GM19467 (cell line): ENCODE measurements around the gene GRAMD1A.
A peak's percentile ranks its signal among the peaks of the same experiment; 100 is the strongest.
"Not testable (repeated sequence)": the region's sequence is repeated elsewhere in the genome, so short reads cannot be mapped to it uniquely, and the experiment has no call there.

Experiments used
- ATAC-seq: cut with Tn5 transposase; IDR thresholded peaks from one replicate; pipeline ENCODE4 v1.9.1; 2021; ENCODE audit warnings: mild to moderate bottlenecking, moderate library complexity; ENCODE audit not compliant: unreplicated experiment

The GRAMD1A gene

GRCh38 chr19:34999498-35000337 is at the start of gene GRAMD1A:
GRAMD1A (plus strand) TSS chr19:35000323; CDS start chr19:35000479, 156 bp downstream.
- ATAC-seq = no peak

- ATAC-seq = no peak
Observed at GRCh38 chr19:34953092-34953491, 47.0 kb upstream of the GRAMD1A start.

DNA sequence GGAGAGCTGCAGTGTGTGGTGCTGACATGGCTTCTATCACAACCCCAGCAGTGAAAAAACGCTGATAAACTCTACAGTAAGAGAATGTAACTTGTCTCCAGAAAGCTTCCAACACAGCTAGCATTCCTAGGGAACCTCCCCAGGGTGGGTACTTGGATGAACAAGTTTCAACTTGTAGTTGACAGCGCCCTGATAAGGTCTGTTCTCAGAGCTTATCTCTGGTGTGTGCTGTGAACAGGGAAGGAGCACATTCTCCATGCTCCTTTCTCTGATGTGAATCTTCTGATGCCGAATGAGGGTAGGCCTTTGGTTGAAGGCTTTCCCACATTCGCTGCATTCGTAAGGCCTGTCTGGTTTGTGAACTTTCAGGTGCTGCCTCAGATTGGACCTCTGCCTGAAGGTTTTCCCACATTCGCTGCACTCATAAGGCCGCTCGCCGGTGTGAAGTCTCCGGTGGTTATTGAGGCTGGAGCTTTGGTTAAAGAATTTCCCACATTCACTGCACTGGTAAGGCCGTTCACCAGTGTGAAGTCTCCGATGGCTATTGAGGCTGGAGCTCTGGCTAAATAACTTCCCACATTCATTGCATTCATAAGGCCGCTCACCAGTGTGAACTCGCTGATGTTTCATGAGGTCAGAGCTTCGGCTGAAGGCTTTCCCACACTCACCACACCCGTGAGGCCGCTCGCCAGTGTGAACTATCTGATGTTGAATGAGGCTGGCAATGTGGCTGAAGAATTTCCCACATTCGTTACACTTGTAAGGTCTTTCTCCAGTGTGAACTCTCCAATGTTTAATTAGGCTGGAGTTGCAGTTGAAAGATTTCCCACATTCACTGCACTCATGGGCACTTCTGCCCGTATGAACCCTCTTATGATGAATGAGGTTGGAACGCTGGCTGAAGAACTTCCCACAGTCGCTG is 42.0 kb upstream of the GRAMD1A start:
- ATAC-seq = no peak

DNA sequence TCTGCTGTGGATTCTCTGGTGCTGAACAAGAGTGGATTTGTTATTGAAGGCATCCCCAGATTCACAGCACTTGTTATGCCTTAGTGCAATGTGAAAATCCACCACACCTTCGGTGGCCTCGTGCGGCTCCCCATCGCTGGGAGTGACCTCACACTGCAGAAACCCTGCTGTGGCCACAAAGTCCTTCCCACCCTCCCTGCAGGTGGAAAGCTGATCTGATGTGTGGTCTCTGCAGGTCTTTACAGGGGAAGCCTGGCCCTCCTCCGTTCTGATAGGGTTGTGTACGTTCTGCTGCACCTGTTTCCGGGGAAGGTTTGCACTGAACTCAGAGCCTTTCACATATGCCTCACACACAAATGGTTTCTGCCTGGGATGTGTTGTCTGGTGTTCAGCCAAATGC is 41.1 kb upstream of the GRAMD1A start:
- ATAC-seq = no peak

GRCh38 chr19:34960103-34960805 is 39.9 kb upstream of the GRAMD1A start:
- ATAC-seq = no peak

GRCh38 chr19:34960940-34961679 is 39.0 kb upstream of the GRAMD1A start:
- ATAC-seq = no peak

DNA sequence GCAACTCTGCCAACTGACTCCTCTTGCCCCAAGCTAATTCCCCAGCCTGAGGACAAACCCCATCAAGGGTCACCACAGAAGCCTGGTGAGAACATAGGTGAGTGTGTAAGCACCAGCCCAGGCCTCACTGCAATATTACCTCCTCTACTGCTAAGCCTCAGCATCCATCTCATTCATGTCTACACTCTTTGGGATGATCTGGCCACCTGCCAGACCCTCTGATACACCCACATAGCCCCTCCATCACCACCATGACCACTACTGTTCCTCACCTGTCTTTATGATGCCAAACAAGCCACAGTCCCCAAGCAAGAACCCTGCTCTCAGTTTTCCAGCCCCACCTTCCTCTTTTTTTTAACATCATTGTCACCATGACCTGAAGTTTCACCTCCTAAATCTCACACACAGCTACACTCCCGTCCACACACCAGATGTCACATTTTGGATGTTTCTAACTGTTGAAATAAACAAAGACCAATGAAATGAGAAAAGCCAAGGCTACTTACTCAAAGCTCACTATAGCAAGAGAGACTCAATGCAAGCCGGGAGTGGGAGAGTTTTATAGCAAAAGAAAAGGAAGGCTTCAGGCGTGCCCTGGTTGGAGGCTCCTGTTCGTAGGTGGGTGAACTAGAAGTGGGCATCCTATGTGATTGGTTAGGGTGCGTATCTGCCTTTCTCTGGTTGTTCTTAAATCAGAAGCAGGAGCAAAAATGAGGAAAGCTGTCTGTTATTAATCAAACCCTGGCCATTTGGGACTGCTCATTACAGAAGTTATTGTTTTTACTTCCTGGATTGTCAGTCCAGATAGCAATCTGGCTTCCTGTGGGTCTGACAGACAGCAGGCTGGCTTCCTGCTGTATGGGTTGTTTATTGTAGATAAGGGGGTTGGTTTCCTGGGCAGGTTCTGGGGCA is 38.1 kb upstream of the GRAMD1A start:
- ATAC-seq = no peak

DNA sequence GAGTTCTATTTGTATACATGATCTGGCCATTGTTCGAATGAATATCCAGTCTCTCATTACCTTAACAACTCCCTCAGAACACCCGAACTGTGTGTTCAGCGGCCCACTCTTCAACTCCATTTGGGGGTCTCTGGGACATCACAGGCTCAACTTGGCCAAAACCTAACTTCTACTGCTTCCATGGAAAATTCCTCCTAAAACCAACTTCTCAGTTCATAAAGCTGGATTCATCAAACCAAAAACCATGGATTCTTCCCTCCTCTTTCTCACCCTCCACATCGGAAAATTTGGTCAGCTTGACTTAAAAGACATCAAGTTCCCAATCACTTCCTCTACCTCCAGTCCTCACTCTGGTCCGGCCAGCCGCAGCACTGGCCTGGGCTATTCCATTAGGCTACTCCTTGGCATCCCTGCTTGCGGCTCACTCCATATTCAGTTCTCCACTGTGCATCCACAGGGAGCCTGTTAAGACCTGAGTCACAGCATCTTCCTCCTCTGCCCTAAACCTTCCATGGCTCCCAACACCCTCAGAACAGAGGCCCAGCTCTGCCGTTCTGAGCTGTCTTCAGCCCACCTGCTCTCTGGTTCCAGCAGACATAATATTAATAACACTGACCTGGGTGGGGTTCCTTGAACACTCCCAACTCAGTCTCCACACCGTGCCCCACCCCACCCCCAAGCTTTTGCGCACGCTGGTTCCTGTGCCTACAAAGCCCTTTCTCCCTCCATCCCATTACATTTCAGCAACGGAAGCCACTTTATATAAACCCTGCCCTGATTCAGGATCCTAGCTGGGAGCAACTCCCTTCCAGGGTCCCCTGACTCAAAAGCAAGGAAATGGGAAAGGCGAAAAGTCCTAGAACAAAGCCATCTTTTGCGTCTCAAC is 37.2 kb upstream of the GRAMD1A start:
- ATAC-seq = no peak

DNA sequence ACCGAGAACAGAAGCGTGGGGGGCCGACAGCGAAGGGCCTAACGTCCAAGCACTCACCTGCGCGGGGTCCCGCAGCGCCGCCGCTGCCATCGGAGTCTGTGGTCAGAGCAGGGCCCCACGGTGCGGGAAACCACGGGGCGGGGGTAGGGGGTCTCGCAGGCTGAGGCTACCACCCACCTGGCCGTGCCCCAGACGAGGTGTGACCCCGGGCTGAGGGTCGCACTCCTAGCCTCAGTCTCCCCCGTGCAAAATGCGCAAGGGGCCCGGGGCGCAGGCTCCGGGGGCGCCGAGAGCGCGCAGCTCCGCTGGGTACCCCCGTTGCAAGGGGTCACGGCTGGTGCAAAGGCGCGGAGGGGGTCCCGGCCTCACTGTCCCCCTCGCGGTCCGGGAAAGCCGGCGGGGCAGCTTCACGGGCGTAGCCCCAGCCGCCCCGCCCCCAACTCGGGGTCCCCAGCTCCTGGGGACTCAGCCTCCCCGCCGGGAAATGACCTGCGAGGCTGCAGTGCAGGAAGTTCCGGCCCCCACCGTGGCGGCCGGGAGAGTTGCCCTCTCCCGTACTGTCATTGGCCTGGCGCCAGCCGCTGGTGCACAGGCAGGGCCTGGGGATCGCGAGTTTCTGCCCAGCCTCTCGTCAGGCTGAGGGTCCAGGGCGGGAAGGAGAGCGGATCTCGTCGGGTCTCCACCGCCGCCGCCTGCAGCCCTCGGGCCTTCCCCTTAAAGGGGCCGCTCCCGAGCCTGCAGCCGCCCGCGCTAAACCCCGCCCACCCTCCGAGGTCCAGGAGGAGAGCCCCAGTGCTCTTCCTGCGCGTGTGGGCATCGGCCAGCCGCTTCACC is 36.3 kb upstream of the GRAMD1A start, which contains the start of gene ZNF792:
ZNF792 (minus strand) TSS at position 657 of the 834 bp plus-strand sequence; CDS start at position 90, 567 bp downstream.
- ATAC-seq = peak; percentile 83

- ATAC-seq = no peak
Observed at GRCh38 chr19:34964598-34964997, 35.5 kb upstream of the GRAMD1A start.

- not testable (repeated sequence) for ATAC-seq
Observed at GRCh38 chr19:34965505-34965904, 34.6 kb upstream of the GRAMD1A start.

DNA sequence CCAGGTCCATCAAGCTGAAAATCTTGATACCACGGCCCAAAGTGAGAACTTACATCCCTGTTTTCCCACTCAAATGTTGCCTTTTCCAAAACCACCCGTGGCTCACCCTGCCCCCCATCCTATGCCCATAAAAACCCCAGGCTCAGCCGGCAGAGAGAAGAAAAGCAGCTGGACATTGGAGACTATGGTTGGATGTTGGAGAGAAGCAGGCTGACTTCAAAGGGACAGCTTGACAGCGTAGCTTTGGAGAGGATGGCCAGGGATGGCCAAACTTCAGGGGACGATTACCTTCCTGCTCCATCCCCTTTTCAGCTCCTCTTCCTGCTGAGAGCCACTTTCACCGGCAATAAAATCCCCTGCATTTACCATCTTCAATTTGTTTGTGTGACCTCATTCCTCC is 32.6 kb upstream of the GRAMD1A start:
- no peak for ATAC-seq

GRCh38 chr19:34969721-34970120 is 30.4 kb upstream of the GRAMD1A start:
- ATAC-seq = no peak

DNA sequence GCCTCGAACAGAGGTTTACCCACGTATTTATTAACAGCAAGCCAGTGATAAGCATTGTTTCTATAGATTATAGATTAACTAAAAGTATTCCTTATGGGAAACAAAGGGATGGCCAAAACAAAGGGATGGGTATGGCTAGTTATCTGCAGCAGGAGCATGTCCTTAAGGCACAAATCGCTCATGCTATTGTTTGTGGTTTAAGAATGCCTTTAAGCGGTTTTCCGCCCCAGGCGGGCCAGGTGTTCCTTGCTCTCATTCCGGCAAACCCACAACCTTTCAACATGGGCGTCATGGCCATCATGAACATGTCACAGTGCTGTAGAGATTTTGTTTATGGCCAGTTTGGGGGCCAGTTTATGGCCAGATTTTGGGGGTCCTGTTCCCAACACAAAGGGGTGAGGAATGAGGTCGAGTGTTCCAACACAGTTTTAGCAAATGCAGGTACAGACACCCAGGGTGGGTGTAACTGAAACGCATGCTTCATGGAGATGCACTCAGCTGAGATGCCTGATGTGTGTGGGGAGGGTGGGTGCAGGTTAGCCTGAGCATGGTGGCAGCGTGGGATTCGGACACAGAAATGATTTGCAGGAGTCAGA is 29.8 kb upstream of the GRAMD1A start:
- ATAC-seq = not testable (repeated sequence)

DNA sequence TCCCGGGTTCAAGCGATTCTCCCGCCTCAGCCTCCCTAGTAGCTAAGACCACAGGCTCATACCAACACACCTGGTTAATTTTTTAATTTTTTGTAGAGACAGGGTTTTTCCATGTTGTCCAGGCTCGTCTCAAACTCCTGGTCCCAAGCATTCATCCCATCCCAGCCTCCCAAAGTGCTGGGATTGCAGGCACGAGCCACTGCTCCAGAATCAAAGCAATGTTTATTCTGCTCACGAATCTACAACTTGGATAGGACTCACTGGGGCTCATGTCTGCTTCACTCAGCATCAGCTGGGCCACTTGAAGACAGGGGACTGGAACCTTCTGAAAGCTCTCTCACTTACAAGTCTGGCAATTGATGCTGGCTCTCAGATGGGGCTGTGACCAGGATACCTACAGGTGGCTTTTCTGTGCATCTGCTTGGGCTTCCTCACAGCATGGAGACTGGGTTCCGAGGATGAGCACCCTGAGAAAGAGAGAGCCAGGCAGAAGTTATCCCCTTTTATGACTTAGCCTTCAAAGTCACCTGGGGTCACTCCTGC is 27.9 kb upstream of the GRAMD1A start:
- no peak for ATAC-seq

DNA sequence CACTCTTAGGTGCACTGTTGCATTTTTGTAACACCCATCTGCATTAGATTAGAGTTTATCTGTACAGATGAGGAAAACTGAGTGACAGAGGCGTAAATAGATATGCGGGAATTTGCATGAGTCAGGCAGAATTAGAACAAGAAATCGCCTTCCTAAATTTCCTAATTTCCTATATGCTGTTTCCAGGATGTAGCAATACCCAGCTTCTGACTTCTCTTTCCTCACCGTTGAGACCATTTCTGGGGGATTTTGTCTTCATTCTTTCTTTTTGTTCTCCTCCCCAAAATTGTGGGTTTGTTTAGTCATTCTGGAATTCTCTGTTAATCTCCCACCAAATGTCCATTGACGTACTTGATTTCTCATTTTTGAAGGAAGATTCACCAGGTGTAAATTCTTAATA is 25.5 kb upstream of the GRAMD1A start:
- ATAC-seq = no peak

DNA sequence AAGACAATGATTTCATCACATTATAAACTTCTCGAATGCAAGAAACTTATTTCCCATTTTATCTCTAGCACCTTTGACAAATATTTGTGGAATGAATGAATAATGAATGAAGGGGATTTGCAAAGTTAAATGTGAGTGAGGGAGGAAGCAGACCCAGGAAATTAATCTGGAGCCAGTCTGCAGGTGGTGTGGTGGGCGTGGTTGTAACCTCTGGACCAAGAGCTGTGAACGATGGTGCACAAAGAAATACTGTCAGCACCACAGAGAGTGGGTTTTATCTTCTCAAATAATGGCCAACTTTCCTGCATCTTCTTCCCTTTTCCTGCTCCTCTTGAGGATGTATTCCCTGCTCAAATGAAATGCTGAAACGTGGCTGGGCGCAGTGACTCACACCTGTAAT is 25.1 kb upstream of the GRAMD1A start:
- ATAC-seq = no peak
